Measurements from ENCODE around the gene TTC12. TPM values are rescaled to one million over a fixed set of nuclear protein-coding genes. Genes with fewer than 3 reads are reported as not detected.

TTC12 gene
- total RNA-seq, 1 donor from 2014 or later, result 9.2 TPM

GRCh38 chr11:113332638-113333329, 18.4 kb downstream of the TTC12 start:
- Mint-ChIP-seq H3K4me3 (ENCODE audit: unreplicated experiment) (no peak overlapping the region), H3K27me3 (ENCODE audit: unreplicated experiment) (no peaks in the 10 kb centered on the region), H3K36me3 (ENCODE audit: unreplicated experiment) (peaks cover 5% of the 10 kb centered on the region), H3K4me1 (ENCODE audit: low read depth, unreplicated experiment) (peaks cover 8% of the 10 kb centered on the region), H3K27ac (ENCODE audit: unreplicated experiment) (no peak overlapping the region), H3K9me3 (ENCODE audit: unreplicated experiment) (peaks cover 1% of the 10 kb centered on the region)
- no peak for DNase-seq
- TF ChIP-seq CTCF (IDR thresholded peaks at IDR 0.05; ENCODE audit: partially characterized antibody, unreplicated experiment), result no peak

DNA sequence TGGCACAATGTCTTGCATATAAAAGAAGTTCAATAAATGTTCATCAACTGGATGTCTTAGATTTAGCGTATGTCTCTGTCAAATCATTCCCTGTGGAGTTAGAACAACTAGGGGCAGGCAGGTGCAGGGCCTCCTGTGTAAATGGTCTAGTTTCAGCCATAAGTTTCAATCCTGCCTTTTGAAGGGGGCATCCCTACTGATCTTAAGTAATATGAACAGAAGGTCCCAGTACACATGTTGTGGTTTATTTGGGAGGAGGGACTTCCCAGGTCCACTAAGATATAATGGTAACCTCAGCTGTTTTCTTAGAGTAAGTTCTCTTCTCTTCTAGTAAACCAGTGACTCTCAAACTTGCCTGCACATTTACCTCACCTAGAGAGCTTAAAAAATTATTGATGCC, 19.8 kb downstream of the TTC12 start:
- DNase-seq, result no peak
- no peak overlapping the region for H3K27ac Mint-ChIP-seq (ENCODE audit: unreplicated experiment)
- H3K4me3 Mint-ChIP-seq (ENCODE audit: unreplicated experiment), result no peak overlapping the region
- peaks cover 5% of the 10 kb centered on the region for H3K36me3 Mint-ChIP-seq (ENCODE audit: unreplicated experiment)
- no peak for TF ChIP-seq CTCF (IDR thresholded peaks at IDR 0.05; ENCODE audit: partially characterized antibody, unreplicated experiment)
- no peaks in the 10 kb centered on the region for H3K27me3 Mint-ChIP-seq (ENCODE audit: unreplicated experiment)
- peaks cover 1% of the 10 kb centered on the region for H3K9me3 Mint-ChIP-seq (ENCODE audit: unreplicated experiment)
- H3K4me1 Mint-ChIP-seq (ENCODE audit: low read depth, unreplicated experiment), result peaks cover 8% of the 10 kb centered on the region

DNA sequence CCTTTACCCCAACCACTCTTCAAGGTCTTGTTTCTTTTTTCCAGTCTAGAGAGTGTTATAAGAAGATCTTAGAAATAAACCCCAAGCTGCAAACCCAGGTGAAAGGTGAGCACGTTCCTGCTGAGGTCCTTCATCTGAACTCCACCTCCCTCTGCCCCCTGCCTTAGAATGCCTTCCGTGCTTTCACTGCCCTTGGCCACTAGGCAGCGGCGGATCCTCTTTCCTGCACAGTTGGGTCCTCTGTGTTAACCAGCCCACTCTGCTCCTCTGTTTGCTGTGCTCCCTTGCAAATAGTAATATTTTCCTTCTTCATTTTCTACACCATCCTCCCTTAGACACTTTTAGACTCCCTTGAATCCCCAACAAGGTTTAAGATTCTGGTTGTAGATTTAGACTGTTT, 24.3 kb downstream of the TTC12 start:
- no peak for TF ChIP-seq CTCF (IDR thresholded peaks at IDR 0.05; ENCODE audit: partially characterized antibody, unreplicated experiment)
- Mint-ChIP-seq H3K4me3 (ENCODE audit: unreplicated experiment) (no peak overlapping the region), H3K27me3 (ENCODE audit: unreplicated experiment) (peaks cover 2% of the 10 kb centered on the region), H3K4me1 (ENCODE audit: low read depth, unreplicated experiment) (no peaks in the 10 kb centered on the region), H3K9me3 (ENCODE audit: unreplicated experiment) (peaks cover 5% of the 10 kb centered on the region), H3K27ac (ENCODE audit: unreplicated experiment) (no peak overlapping the region), H3K36me3 (ENCODE audit: unreplicated experiment) (no peaks in the 10 kb centered on the region)
- no peak for DNase-seq

DNA sequence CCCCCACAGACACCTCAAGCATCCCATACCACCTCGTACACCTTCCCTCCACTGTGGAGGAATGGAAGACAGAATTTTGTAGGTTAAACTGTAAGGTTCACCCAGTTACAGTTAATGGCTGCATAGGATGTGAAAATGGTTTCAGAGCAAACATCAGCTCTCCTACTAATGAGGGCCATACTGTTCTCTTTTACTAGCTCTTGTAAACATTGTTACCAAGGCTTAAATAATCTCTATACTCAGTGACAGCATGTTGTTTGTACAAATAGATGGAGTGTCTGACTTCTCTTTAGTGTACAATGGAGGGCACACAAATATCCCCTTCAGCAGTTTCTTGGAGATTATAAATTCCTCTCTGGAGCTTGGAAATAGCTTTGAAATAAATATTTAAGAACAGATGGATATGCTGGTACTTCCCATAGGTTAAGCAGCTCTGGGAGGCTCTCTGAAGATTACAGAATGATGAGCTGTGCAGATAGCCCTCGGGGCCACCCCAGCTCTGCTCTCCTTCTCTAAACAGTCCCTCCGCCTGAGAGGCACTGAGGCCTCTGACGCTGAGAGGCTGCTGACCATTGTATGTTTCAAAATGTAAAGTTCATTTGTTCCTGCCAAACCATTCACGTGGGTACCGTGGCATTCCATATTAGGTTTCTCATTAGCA, 25.7 kb downstream of the TTC12 start:
- Mint-ChIP-seq H3K4me3 (ENCODE audit: unreplicated experiment) (no peak overlapping the region), H3K27ac (ENCODE audit: unreplicated experiment) (no peak overlapping the region), H3K27me3 (ENCODE audit: unreplicated experiment) (peaks cover 2% of the 10 kb centered on the region), H3K4me1 (ENCODE audit: low read depth, unreplicated experiment) (no peaks in the 10 kb centered on the region), H3K36me3 (ENCODE audit: unreplicated experiment) (peaks cover 7% of the 10 kb centered on the region), H3K9me3 (ENCODE audit: unreplicated experiment) (peaks cover 5% of the 10 kb centered on the region)
- no peak for DNase-seq
- TF ChIP-seq CTCF (IDR thresholded peaks at IDR 0.05; ENCODE audit: partially characterized antibody, unreplicated experiment), result no peak

All from glutamatergic neuron (in vitro differentiated cells).